ENCODE measurements around the gene TAF4.

DNA sequence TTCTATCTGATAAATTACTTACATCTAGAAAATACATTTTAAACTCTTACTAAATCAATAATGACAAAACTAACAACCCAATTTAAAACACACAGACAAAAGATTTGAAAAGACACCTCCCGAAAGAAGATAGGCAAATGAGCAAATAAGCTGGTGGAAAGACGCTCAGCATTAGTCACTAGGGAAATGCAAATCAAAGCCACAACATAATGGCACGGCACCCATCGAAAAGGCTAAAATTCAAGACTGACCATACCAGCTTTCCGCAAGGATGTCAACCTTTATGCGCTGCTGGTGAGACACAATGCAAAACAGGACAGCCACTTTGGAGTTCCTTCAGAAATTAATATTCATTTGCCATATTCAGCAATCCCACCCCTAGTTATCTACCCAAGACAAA is 25.9 kb downstream of the TAF4 start:
- TF ChIP-seq CTCF (IDR thresholded peaks at IDR 0.05), result no peak
- no peak for TF ChIP-seq POLR2A (IDR thresholded peaks at IDR 0.05)

Measured in testis (tissue), 2 donors.